Hematopoietic multipotent progenitor cell treated with erythropoietin and hydrocortisone succinate and interleukin-3 and kit ligand, for 17 days (in vitro differentiated cells): Measurements from ENCODE around the gene BEST2.
A peak's percentile ranks its signal among the peaks of the same experiment; 100 is the strongest.
"Not testable (repeated sequence)": the region's sequence is repeated elsewhere in the genome, so short reads cannot be mapped to it uniquely, and the experiment has no call there.

ENCODE experiments used
- DNase-seq: peaks from one replicate; pipeline ENCODE4 v3.0.0-alpha.2; 2015; ENCODE audit warnings: low spot score

Gene BEST2

DNA sequence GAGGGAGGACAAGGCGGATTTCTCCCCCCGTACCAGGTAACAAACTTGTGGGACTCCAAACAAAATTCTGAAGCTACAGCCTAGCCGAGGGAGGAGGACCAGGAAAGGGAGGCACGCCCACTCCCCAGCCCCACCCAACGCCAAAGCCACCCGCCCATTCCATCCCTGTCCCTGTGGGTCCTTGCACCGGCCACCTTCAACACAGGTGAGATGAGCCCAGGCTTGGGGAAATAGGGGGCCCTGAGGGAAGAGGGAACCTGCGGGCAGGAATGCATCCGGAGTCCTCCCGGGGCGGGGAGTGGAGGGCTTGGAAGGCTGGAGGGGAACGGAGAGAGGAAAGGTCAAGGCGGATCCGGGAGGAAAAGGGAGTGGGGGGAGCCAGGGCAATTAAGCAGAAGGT is at the start of gene BEST2:
TSS of gene BEST2 (plus strand) at position 157 of the 400 bp plus-strand sequence. CDS start 802 bp downstream, outside the sequence.
- DNase-seq: no peak

GRCh38 chr19:12703046-12703445 is 48.5 kb upstream of the BEST2 start:
- DNase-seq: no peak

- no peak for DNase-seq
Observed at GRCh38 chr19:12705169-12705568, 46.4 kb upstream of the BEST2 start.

GRCh38 chr19:12705654-12706331 is 45.8 kb upstream of the BEST2 start:
- no peak for DNase-seq

DNA sequence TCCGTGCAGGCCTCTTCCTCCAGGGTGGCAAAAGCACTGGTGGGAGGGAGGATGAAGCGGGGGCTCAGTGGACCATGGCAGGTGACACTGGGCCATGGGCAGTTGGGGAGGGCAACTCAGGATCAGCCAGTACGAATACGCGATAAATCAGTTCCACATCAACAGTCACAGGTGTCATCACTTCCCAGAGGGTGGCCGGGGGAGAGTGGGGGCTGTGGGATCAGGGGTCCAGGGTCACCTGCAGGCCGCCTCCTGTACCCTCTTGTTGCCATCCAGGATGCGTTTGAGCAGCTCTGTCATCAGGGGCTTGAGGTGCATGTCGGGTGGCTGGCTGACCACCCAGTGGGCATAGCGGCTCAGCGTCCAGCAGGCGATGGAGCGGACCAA is 45.3 kb upstream of the BEST2 start:
- no peak for DNase-seq

GRCh38 chr19:12708641-12709040 is 43.0 kb upstream of the BEST2 start:
- DNase-seq: no peak

DNA sequence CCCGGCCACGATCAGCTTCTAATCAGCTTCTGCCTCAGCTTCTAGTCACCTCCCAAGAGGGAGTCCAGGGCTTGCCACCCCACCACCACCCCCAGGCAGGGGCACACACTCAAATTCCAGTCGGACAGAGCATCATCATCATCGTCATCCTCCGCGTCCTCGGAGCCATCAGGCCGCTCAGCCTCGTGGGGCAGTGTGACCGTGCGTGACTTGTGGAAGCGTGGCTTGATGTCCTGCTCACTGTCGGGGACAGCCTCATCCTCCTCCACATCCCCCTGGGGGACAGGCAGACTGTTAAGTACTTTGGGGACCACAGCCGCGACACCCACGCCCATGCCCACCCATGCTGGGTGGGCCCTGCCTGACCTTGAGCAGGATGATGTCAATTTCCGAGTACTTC is 40.4 kb upstream of the BEST2 start:
- DNase-seq: no peak

DNA sequence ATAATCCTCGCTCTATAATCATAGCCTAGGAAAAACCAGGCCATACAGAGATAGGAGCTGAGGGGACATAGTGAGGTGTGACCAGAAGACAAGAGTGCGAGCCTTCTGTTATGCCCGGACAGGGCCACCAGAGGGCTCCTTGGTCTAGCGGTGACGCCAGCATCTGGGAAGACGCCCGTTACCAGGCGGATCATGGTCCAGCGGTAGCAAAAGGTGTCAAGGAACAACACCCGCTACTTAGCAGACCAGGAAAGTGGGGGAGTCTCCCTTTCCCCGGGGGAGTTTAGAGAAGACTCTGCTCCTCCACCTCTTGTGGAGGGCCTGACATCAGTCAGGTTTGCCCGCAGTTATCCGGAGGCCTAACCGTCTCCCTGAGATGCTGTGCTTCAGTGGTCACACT is 39.5 kb upstream of the BEST2 start:
- not testable (repeated sequence) for DNase-seq

GRCh38 chr19:12713304-12713703 is 38.3 kb upstream of the BEST2 start:
- not testable (repeated sequence) for DNase-seq

DNA sequence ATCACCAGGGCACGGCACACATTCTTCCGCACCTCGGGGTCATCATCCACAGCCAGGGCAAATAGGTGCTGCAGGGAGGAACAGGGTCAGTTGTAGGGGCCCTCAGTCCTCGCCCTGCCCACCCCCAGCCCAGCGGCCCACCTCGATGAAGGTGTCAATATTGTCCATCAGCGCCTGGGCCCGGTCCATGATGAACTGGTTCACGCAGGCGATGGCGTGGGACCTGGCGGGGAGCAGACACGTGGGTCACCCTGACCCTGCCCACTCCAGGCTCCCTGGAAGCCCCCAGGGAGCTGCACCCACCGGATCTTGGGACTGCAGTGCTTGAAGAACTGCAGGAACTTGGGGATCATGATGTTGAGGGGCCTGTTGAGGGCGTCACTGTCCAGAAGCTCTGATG is 36.5 kb upstream of the BEST2 start:
- no peak for DNase-seq

- no peak for DNase-seq
Observed at GRCh38 chr19:12715929-12716328, 35.7 kb upstream of the BEST2 start.

DNA sequence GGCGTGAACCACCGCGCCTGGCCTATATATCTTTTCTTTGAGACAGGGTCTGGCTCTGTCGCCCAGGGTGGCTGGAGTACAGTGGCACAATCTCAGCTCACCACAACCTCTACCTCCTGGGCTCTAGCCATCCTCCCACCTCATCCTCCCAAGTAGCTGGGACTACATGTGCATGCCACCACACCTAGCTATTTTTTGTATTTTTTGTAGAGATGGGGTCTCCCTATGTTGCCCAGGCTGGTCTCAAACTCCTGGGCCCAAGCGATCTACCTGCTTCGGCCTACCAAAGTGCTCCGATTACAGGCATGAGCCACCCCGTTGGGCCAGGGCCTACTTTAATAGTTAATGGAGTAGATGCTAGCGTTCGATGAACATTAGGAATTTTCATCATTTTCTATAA is 31.3 kb upstream of the BEST2 start:
- no peak for DNase-seq

DNA sequence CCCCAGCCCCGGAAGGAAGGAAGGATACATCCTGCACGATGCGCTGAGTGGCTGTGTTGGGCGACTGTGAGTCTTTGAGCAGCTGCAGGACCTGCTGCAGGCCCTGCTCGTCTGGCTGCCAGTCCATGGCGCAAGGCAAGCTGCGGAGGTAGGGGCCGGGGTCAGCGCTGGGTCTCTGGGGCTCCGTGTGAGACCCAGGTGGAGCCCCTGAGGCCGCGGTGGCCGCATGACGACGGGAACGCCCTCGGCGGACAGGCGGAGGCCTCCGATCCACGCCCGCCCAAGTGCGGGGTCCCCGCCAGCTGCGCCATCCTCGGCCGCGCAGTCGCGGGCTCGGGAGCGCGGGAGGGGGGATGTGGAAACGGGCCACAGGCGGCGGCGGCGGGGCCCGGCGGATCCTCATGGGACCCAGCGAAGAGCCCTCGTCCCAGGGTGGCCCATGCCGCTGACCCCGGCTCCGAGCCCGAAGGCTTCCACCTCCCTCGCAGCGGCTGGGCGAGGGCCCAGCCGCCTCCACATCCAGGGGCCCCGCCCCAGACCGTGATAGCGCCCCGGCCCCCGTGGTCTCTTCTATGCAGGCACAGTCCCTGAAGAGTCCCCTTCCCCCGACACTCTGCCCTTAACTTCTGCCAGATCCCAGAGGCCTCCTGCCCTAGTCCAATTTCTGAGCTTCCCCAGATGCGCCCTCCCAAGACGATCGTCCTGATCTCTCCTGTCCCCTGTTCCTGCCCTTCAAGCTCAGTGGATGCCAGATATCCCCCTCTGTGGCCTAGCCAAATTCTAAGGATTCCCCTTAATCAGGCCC is 30.5 kb upstream of the BEST2 start:
- no peak for DNase-seq

- no peak for DNase-seq
Observed at GRCh38 chr19:12721656-12722565, 29.7 kb upstream of the BEST2 start.

DNA sequence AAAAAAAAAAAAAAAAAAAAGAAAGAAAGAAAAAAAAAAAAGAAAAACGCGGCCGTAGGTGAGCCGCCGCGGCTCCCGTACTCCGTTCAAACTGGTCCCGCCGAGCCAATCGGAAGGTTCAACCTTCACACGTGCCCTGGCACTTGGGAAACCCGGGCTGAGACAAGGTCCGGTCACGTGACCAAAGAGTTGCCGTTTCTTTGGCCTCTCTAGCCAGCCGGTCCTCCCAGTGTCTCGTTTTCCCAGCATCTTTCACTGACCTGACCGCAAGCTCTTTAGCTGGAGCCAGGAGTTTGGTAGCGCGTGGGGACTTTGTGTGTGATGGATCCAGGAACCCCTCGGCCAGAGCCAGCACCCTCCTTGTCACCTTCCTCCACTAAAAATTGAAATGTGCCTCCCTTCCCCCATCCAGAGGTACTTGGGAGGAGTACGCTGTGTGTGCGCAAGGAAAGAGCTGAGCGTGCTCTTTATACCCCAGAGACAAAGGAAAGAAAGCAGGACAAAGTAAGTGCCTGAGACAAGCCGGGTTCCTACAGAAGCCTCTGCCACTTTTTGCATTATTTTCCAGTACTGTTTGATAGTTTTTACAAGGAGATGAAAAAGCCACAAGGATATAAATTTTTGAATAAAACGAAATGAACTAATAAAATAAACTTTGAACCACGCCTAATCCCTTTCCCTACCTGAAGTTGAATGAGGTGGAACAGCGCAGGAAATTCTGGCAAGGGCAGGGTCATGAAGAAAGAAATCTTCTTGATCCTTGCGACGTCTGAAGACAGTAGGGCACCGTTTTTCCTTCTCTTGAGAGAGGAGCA is 28.8 kb upstream of the BEST2 start:
- DNase-seq: peak; percentile 99

DNA sequence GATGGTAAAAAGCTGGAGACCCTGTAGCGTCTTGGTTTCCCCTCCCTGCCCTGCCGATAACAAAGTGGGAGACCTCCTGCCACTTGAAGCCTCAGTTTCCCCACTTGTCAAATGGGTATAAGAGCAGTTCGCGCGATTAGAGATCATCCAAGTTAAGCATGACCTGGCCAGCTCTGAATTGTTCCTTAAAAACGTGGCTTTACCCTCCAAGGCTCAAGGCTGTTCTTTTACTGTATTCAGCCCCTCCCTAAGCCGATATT is 28.3 kb upstream of the BEST2 start:
- no peak for DNase-seq

GRCh38 chr19:12723641-12724426 is 27.8 kb upstream of the BEST2 start, which contains the start of gene TNPO2:
Gene TNPO2 (minus strand): TSS chr19:12723932. CDS start chr19:12720977, 2,955 bp downstream.
- peak; percentile 24 for DNase-seq

DNA sequence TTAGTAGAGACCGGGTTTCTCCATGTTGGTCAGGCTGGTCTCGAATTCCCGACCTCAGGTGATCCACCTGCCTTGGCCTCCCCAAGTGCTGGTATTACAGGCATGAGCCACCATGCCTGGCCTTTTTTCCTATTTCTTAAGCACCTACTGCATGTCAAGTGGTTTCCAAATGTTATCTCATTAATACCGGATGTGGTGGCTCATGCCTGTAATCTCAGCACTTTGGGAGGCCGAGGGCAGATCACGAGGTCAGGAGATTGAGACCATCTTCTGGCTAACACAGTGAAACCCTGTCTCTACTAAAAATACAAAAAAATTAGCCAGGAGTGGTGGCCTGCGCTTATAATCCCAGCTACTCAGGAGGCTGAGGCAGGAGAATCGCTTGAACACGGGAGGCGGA is 26.0 kb upstream of the BEST2 start:
- DNase-seq: not testable (repeated sequence)

DNA sequence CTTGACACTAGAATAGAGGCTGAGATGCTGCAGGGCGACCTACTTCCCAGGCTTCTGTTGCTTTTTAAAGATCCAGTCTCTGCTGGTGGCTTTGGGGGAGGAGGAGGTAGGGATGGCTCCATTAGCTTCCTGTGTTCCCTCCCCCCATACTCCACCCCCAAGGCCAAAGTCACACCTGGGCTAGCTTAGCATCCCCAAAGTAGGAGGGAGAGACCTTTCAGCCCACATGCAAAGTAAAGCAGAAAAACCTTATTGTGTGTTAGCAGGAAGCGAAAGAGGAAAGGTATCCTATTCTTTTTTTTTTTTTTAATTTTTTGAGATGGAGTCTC is 24.6 kb upstream of the BEST2 start:
- DNase-seq: no peak

DNA sequence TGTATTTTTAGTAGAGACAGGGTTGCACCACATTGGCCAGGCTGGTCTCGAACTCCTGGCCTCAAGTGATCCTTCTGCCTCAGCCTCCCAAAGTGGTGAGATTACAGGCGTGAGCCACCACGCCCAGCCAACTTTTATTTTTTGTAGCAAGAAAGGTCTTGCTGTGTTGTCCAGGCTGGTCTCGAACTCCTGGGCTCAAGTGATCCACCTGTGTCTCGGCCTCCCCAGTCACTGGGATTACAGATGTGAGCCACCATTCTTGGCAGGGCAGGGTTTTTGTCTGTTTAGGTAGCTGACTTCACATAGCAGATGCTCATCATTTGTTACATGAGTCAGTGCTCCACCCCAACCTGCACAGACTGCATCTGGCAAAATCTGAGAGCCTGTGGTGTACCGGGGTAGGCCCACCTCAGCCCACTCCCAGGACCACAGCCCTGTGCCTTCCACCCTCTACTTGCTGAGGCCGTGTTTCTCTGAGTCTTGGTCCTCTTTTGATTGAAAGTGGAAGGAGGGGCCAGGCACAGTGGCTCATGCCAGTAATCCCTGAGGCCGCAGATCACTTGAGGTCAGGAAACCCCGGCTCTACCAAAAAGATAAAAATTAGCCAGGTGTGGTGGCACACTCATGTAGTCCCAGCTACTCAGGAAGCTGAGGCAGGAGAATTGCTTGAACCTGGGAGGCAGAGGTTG is 23.7 kb upstream of the BEST2 start:
- no peak for DNase-seq

DNA sequence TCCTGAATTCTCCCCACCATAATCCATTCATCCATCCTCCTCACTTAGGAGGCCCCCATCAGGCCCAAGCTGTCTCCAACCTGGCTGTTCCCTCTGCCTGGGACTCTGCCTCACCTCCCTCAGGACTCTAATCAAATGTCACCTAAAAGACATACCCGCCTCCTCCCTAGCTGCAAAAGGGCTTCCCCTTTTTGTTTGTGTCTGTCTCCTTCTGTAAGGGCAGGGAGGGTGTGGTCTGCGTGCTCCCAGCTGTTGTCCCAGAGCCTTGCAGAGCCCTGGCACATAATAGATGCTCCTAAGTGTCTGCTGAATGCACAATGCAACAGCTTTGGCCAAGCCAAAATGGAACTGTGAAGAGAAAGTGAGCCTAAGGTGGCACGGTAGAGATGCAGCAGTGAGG is 21.5 kb upstream of the BEST2 start:
- DNase-seq: no peak
